Stimulated activated CD8-positive, alpha-beta memory T cell treated with anti-CD3 and anti-CD28 coated beads, Interleukin-7, amount 100 ng/mL, for 48 hours (primary cell): ENCODE data around the gene TNPO2.
"Not testable (repeated sequence)": the region's sequence is repeated elsewhere in the genome, so short reads cannot be mapped to it uniquely, and the experiment has no call there.

Experiments used
- DNase-seq, 2 donors: peaks; one replicate each; pipeline ENCODE4 v3.0.0-alpha.2; 2020; ENCODE audit warnings: low read depth in 1 of 2; ENCODE audit errors: extremely low read depth in 1 of 2

Gene TNPO2

GRCh38 chr19:12706332-12706718, 17.4 kb downstream of the TNPO2 start:
- no peak for DNase-seq

GRCh38 chr19:12705654-12706331, 17.9 kb downstream of the TNPO2 start:
- DNase-seq: no peak

- DNase-seq: no peak
These were observed 18.6 kb downstream of the TNPO2 start for GRCh38 chr19:12705169-12705568.

GRCh38 chr19:12703046-12703445, 20.7 kb downstream of the TNPO2 start:
- DNase-seq: peak in 1 of 2 donors; percentile 52

GRCh38 chr19:12701596-12702282, 22.0 kb downstream of the TNPO2 start:
- DNase-seq: no peak

GRCh38 chr19:12698138-12698537, 25.6 kb downstream of the TNPO2 start:
- DNase-seq: no peak

GRCh38 chr19:12697425-12697824, 26.3 kb downstream of the TNPO2 start:
- not testable (repeated sequence) for DNase-seq

GRCh38 chr19:12696366-12697335, 27.1 kb downstream of the TNPO2 start, which contains the start of gene FBXW9:
TSS of gene FBXW9 (minus strand) at chr19:12696631. CDS start at chr19:12696581, 50 bp downstream.
- peak; percentile 91 to 94 for DNase-seq

GRCh38 chr19:12695997-12696365, 27.8 kb downstream of the TNPO2 start:
- no peak for DNase-seq

GRCh38 chr19:12695514-12695913, 28.2 kb downstream of the TNPO2 start:
- no peak for DNase-seq

- no peak for DNase-seq
These were observed 28.6 kb downstream of the TNPO2 start for GRCh38 chr19:12695096-12695495.

GRCh38 chr19:12694641-12695040, 29.1 kb downstream of the TNPO2 start:
- no peak for DNase-seq

- no peak for DNase-seq
These were observed 30.8 kb downstream of the TNPO2 start for GRCh38 chr19:12692960-12693359.

- no peak for DNase-seq
These were observed 34.0 kb downstream of the TNPO2 start for GRCh38 chr19:12689581-12690216.

- DNase-seq: no peak
These were observed 34.7 kb downstream of the TNPO2 start for GRCh38 chr19:12689012-12689411.

GRCh38 chr19:12687496-12688196, 36.1 kb downstream of the TNPO2 start, which contains the start of gene GNG14:
TSS of gene GNG14 (plus strand) at chr19:12687998. CDS start at chr19:12688049, 51 bp downstream.
- no peak for DNase-seq

GRCh38 chr19:12685831-12686230, 37.9 kb downstream of the TNPO2 start:
- DNase-seq: no peak

- peak; percentile 69 to 89 for DNase-seq
These were observed 42.4 kb downstream of the TNPO2 start, which contains the start of gene DHPS for GRCh38 chr19:12681074-12681987. TSS of gene DHPS (minus strand) at chr19:12681880. CDS start at chr19:12681766, 114 bp downstream.

- DNase-seq: no peak
These were observed 43.7 kb downstream of the TNPO2 start for GRCh38 chr19:12680034-12680433.
